ENCODE measurements around the gene VPREB3.

VPREB3 gene

GRCh38 chr22:23714596-23715578 is 39.3 kb downstream of the VPREB3 start:
- peak overlapping the region; percentile 80 for H3K4me3 Mint-ChIP-seq
- H3K36me3 Mint-ChIP-seq (ENCODE audit: low read depth): peaks cover 51% of the 10 kb centered on the region
- H3K4me1 Mint-ChIP-seq (ENCODE audit: low read depth): peaks cover 42% of the 10 kb centered on the region
- H3K27me3 Mint-ChIP-seq: no peaks in the 10 kb centered on the region
- H3K27ac Mint-ChIP-seq: peak overlapping the region; percentile 88
- no peaks in the 10 kb centered on the region for H3K9me3 Mint-ChIP-seq
- DNase-seq: no peak

DNA sequence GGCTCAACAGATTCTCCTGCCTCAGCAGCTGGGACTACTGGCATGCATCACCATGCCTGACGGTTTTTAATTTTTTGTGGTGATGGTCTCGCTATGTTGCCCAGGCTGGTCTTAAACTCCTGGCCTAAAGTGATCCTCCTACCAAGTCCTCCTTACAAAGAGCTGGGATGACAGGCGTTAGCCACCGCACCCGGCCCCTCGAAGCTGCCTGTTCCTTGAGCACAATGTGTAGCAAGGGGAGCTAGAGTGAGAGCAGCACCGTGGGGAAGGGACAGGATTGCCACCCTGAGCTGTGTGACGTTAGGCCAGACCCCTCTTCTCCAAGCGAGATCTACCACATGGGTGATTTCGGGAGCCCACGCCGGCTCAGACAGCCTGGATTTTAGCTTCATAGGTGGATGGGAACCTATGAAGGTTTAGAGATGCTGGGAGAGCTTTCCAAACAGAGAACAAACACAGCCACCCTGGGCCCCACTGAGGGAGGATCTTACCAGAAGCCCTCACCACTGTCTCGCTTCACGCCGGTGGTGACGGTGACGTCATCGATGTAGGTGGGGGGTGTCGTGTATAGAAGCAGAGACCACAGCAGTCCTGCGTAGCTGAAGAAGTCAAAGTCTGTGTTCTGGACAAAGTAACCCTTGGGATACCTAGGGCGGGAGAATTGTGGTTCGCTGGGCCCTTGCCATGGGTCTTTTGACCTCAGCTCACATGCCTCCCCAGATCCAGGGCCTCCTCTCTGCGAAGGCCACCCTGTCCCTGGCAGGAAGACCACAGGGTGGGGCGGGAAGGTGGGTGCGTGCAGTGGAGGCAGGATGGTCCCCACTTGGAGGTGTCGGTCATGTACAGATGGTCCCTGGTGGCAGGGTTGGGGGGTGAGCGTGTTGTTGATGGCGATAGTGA is 40.3 kb downstream of the VPREB3 start:
- H3K4me3 Mint-ChIP-seq: peak overlapping the region; percentile 50
- peak; percentile 40 for DNase-seq
- peaks cover 60% of the 10 kb centered on the region for H3K36me3 Mint-ChIP-seq (ENCODE audit: low read depth)
- no peaks in the 10 kb centered on the region for H3K9me3 Mint-ChIP-seq
- H3K27me3 Mint-ChIP-seq: no peaks in the 10 kb centered on the region
- peaks cover 52% of the 10 kb centered on the region for H3K4me1 Mint-ChIP-seq (ENCODE audit: low read depth)
- peak overlapping the region; percentile 85 for H3K27ac Mint-ChIP-seq

DNA sequence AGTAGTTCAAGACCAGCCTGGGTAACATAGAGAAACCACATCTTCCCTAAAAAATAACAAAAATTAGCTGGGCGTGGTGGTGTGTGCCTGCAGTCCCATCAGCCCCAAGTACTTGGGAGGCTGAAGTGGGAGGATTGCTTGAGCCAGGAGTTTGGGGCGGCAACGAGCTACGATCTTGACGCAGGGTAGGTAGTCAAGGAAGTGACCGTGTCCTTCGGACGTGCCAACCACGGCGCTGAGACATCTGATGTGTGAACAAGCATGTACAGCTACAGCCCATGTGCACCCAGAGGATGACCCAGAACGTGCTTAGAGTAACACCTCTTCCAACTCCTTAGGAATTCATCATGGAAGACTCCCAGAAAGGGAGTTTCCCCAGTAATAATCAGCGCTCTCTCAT is 42.0 kb downstream of the VPREB3 start:
- no peak overlapping the region for H3K4me3 Mint-ChIP-seq
- peaks cover 65% of the 10 kb centered on the region for H3K4me1 Mint-ChIP-seq (ENCODE audit: low read depth)
- no peak for DNase-seq
- no peak overlapping the region for H3K27ac Mint-ChIP-seq
- peaks cover 77% of the 10 kb centered on the region for H3K36me3 Mint-ChIP-seq (ENCODE audit: low read depth)
- H3K9me3 Mint-ChIP-seq: no peaks in the 10 kb centered on the region
- H3K27me3 Mint-ChIP-seq: no peaks in the 10 kb centered on the region

GRCh38 chr22:23709107-23709506 is 45.1 kb downstream of the VPREB3 start:
- Mint-ChIP-seq H3K27me3 (no peaks in the 10 kb centered on the region), H3K27ac (peak overlapping the region; percentile 92), H3K36me3 (ENCODE audit: low read depth) (peaks cover 95% of the 10 kb centered on the region), H3K4me1 (ENCODE audit: low read depth) (peaks cover 80% of the 10 kb centered on the region), H3K9me3 (no peaks in the 10 kb centered on the region), H3K4me3 (no peak overlapping the region)
- no peak for DNase-seq

DNA sequence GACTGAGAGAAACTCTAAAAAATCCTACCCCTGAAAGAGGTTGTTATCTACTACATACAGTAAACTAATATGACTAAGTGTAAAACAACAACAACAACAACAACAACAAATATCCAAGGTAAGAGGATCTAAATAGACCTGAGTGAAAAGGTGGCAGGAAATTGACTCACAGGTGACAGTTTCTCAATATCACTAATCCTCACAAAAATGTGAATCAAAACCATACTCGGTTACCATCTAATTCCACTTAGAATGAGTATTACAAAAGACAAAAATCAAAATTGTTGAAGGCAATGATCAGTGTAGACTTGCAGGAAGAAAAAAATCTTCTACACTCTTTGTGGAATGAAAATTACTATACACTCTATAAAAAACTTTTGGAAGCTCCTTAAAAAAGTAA is 46.0 kb downstream of the VPREB3 start:
- Mint-ChIP-seq H3K4me3 (peak overlapping the region; percentile 20), H3K4me1 (ENCODE audit: low read depth) (peaks cover 82% of the 10 kb centered on the region), H3K27me3 (no peaks in the 10 kb centered on the region), H3K9me3 (no peaks in the 10 kb centered on the region), H3K36me3 (ENCODE audit: low read depth) (peaks cover 96% of the 10 kb centered on the region), H3K27ac (peak overlapping the region; percentile 92)
- DNase-seq: no peak

DNA sequence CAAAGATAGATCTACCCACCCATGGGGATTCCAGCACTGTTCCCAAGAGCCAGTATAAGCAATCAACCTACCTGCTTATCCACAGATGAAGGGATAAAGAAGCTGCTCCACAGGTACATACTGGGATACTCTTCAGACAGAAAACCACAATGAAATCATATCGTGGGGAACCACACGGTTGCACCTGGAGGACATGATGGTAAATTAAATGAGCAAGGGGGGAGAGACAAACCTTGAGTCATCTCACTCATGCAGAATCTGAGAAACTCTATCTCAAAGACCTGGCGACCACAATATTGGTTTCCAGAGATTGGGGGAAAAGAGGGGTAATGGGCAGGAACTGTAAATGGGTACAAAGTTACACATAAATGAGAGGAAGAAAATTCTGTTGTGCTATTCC is 48.9 kb downstream of the VPREB3 start:
- Mint-ChIP-seq H3K27me3 (no peaks in the 10 kb centered on the region), H3K36me3 (ENCODE audit: low read depth) (peaks cover 100% of the 10 kb centered on the region), H3K4me1 (ENCODE audit: low read depth) (peaks cover 99% of the 10 kb centered on the region), H3K4me3 (peak overlapping the region; percentile 44), H3K27ac (peak overlapping the region; percentile 96), H3K9me3 (no peaks in the 10 kb centered on the region)
- no peak for DNase-seq

GRCh38 chr22:23704829-23705228 is 49.4 kb downstream of the VPREB3 start:
- Mint-ChIP-seq H3K27me3 (no peaks in the 10 kb centered on the region), H3K4me3 (peak overlapping the region; percentile 44), H3K9me3 (no peaks in the 10 kb centered on the region), H3K36me3 (ENCODE audit: low read depth) (peaks cover 100% of the 10 kb centered on the region), H3K4me1 (ENCODE audit: low read depth) (peaks cover 98% of the 10 kb centered on the region), H3K27ac (peak overlapping the region; percentile 96)
- DNase-seq: no peak

DNA sequence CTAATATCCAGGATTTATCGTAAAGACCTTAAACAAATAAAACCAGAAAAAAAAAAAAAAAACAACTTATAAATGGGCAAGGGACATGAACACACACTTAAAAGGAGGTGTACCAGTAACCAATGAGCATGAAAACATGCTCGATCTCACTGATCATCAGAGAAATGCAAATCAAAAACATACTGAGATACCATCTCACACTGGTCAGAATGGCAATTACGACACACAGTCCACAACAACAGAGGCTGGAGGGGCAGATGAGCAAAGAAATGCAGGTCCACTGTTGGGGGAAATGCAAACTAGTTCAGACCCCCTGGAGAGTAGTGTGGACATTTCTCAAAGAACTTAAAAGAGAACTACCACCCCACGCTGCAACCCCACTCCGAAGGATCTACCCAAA is 50.2 kb downstream of the VPREB3 start:
- peak overlapping the region; percentile 33 for H3K4me3 Mint-ChIP-seq
- H3K4me1 Mint-ChIP-seq (ENCODE audit: low read depth): peaks cover 93% of the 10 kb centered on the region
- H3K27ac Mint-ChIP-seq: peak overlapping the region; percentile 96

More for the DNA sequence above, 50.2 kb downstream of the VPREB3 start:
- DNase-seq: no peak
- peaks cover 100% of the 10 kb centered on the region for H3K36me3 Mint-ChIP-seq (ENCODE audit: low read depth)
- no peaks in the 10 kb centered on the region for H3K27me3 Mint-ChIP-seq
- no peaks in the 10 kb centered on the region for H3K9me3 Mint-ChIP-seq
